ENCODE measurements around the gene LRRN4.

GRCh38 chr20:6070829-6071695, 17.2 kb upstream of the LRRN4 start:
- TF ChIP-seq CTCF (IDR thresholded peaks at IDR 0.05) (no peak), POLR2A (IDR thresholded peaks at IDR 0.05) (no peak)
